KMS-11 (cell line): ENCODE data around the gene RPH3AL.

Source experiments
- H2AFZ ChIP-seq: fragments of 200-600 bp; sonication (generic); 2 replicates; pipeline ENCODE4 v1.6.1; 2016; ENCODE audit warnings: antibody characterized with exemption, mixed run types, low read depth
- H3K27ac ChIP-seq: fragments of 200-600 bp; sonication (generic); 2 replicates; pipeline ENCODE4 v1.6.1; 2016; ENCODE audit warnings: mild to moderate bottlenecking, mixed run types
- H3K27me3 ChIP-seq: fragments of 200-600 bp; sonication (generic); 2 replicates; pipeline ENCODE4 v1.6.1; 2017; ENCODE audit warnings: mild to moderate bottlenecking, low read depth, mixed run types, moderate library complexity; ENCODE audit not compliant: insufficient read depth
- H3K36me3 ChIP-seq: fragments of 200-600 bp; sonication (generic); 2 replicates; pipeline ENCODE4 v1.6.1; 2017; ENCODE audit warnings: mild to moderate bottlenecking, mixed run types; ENCODE audit not compliant: insufficient read depth
- H3K4me1 ChIP-seq: fragments of 200-600 bp; sonication (generic); 2 replicates; pipeline ENCODE4 v1.6.1; 2016; ENCODE audit warnings: mild to moderate bottlenecking, low read depth, mixed run types; ENCODE audit not compliant: poor library complexity, severe bottlenecking
- H3K4me2 ChIP-seq: fragments of 200-600 bp; sonication (generic); 2 replicates; pipeline ENCODE4 v1.7.0; 2016; ENCODE audit warnings: mild to moderate bottlenecking, mixed run types
- H3K4me3 ChIP-seq: fragments of 200-600 bp; sonication (generic); IDR thresholded peaks from 2 replicates; pipeline ENCODE4 v1.6.1; 2017; ENCODE audit warnings: low read depth, low read length, mixed read lengths; ENCODE audit not compliant: insufficient read depth
- H3K79me2 ChIP-seq: fragments of 200-600 bp; sonication (generic); 2 replicates; pipeline ENCODE4 v1.6.1; 2016; ENCODE audit warnings: low read depth, mixed run types; ENCODE audit not compliant: insufficient read depth
- H3K9ac ChIP-seq: fragments of 200-600 bp; sonication (generic); 2 replicates; pipeline ENCODE4 v1.6.1; 2016; ENCODE audit warnings: mild to moderate bottlenecking, mixed run types
- H4K20me1 ChIP-seq: fragments of 200-600 bp; sonication (generic); 2 replicates; pipeline ENCODE4 v1.6.1; 2016; ENCODE audit warnings: mild to moderate bottlenecking, mixed run types; ENCODE audit not compliant: insufficient read depth
- TF ChIP-seq, protein P1 (sequence below): fragments of 200-600 bp; sonication (generic); conservative IDR thresholded peaks from 2 replicates; pipeline ENCODE4 v1.6.1; 2017; ENCODE audit warnings: low read depth, mild to moderate bottlenecking, antibody characterized with exemption, low read length, moderate library complexity, mixed read lengths

Gene RPH3AL

DNA sequence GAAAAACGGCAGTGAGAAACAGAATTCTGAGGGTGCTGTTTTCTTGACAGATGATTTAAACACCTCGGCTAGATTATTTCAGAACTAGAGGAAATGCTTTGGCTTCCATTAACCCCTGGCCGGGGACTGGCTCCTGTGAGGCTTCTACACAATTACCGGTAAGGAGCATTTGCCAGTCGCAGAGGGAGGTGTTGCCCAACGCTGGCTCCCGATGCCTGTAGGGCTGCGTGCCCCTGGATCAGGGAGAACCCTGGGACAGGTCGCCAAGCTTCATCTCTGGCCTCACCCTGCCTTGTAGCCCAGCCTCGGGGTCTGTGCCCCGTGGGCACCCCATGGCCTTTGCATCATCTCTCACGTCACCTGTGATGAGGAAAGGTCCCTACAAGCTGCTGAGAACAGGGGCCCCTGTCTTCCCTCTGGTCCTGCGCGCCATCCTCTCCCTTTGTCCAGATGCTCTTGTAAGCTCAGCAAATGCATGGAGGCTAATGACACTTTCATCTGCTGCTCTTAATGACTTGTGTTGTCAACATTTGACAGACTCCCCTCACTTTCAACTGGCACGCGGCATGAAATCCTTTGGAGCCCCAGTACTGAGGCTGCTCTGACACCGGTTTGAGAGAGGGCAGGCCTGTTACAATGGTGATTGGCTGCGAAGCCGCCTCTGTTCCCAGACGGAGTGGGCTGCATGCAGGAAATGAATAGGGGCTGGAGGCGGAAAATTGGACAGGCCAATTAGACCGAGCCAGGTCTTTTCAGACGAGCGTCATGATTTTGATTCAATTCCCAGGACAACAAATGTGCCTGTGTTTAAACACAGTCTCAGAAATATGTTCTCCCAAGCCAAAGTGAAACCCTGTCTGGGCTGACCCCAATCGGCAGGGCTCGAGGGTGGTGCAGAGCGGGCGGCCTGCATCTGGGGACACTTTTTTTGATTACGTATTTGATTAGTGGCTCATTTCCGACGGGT is 85.6 kb downstream of the RPH3AL start:
- Histone ChIP-seq H3K4me1 (no peaks in the 10 kb centered on the region), H3K79me2 (no peaks in the 10 kb centered on the region), H3K4me2 (no peak overlapping the region), H3K27me3 (no peaks in the 10 kb centered on the region), H3K4me3 (no peak overlapping the region), H3K9ac (no peak overlapping the region), H2AFZ (no peak overlapping the region), H3K36me3 (no peaks in the 10 kb centered on the region), H3K27ac (no peak overlapping the region), H4K20me1 (no peaks in the 10 kb centered on the region)
- TF ChIP-seq, protein P1, sequence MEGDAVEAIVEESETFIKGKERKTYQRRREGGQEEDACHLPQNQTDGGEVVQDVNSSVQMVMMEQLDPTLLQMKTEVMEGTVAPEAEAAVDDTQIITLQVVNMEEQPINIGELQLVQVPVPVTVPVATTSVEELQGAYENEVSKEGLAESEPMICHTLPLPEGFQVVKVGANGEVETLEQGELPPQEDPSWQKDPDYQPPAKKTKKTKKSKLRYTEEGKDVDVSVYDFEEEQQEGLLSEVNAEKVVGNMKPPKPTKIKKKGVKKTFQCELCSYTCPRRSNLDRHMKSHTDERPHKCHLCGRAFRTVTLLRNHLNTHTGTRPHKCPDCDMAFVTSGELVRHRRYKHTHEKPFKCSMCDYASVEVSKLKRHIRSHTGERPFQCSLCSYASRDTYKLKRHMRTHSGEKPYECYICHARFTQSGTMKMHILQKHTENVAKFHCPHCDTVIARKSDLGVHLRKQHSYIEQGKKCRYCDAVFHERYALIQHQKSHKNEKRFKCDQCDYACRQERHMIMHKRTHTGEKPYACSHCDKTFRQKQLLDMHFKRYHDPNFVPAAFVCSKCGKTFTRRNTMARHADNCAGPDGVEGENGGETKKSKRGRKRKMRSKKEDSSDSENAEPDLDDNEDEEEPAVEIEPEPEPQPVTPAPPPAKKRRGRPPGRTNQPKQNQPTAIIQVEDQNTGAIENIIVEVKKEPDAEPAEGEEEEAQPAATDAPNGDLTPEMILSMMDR: no peak

DNA sequence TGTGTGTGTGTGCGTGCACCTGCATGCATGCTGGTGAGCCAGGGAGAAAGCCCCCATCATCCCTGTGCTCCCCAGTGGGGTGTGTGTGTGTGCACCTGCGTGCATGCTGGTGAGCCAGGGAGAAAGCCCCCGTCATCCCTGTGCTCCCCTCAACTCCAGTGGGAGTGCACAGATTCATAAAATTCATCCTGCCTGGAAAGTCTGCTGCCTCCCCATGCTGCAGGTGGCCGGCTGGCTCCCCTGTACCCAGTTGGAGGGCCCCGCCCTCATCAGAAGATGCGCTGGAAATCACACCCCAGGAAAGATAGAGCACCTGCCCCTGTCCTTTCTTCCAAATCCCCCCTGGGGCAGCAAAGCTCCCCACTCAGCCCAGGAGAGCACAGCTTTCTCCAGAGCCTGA is 86.4 kb downstream of the RPH3AL start:
- Histone ChIP-seq H3K9ac (no peak overlapping the region), H3K79me2 (no peaks in the 10 kb centered on the region), H3K27ac (no peak overlapping the region), H4K20me1 (no peaks in the 10 kb centered on the region), H3K4me2 (no peak overlapping the region), H3K4me3 (no peak overlapping the region), H3K4me1 (no peaks in the 10 kb centered on the region), H3K27me3 (no peaks in the 10 kb centered on the region), H2AFZ (no peak overlapping the region), H3K36me3 (no peaks in the 10 kb centered on the region)
- TF ChIP-seq, protein P1: no peak

DNA sequence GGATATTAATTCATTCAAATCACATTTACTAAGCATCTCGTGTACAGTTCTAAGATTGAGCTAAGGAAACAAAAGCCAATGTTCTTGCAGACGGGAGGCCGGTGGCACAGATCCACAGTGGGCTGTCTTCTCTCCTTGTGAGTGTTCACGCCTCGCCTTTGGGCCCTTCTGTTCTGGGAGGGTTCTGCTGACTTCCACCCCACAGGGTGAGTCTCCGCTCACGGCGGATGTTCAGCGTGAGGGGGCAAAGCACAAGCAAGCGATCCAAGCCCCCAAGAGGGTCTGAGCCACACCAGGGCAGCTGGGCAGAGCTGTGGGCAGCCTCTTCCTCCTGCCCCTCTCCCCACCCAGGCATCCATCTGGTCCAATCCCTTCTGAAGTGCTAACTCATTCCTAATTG is 86.9 kb downstream of the RPH3AL start:
- Histone ChIP-seq H3K4me3 (no peak overlapping the region), H3K4me1 (no peaks in the 10 kb centered on the region), H4K20me1 (no peaks in the 10 kb centered on the region), H3K79me2 (no peaks in the 10 kb centered on the region), H3K4me2 (no peak overlapping the region), H3K27me3 (no peaks in the 10 kb centered on the region), H3K27ac (no peak overlapping the region), H3K36me3 (no peaks in the 10 kb centered on the region), H2AFZ (no peak overlapping the region), H3K9ac (no peak overlapping the region)
- TF ChIP-seq, protein P1: no peak

DNA sequence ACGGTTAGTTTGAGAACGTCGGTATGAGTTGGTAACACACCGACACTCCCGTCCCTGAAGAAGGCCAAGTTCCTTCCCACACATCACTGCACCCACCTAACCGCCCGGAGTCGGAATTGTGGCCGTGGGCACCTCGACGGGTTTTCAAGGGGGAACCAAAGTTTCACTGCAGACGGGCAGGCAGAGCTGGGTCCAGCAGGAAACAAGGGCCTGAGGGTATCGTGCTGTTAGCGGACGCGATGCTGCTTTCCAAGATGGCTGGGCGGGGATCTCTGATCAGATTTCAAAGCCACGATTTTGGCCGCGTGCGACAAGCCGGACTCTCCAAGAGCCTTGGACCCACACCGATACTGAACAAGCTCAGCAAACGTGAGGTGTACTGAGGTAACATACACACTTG is 88.8 kb downstream of the RPH3AL start:
- H3K9ac ChIP-seq: no peak overlapping the region
- no peaks in the 10 kb centered on the region for H3K4me1 ChIP-seq
- no peak overlapping the region for H3K4me3 ChIP-seq
- H3K27ac ChIP-seq: no peak overlapping the region
- H3K27me3 ChIP-seq: no peaks in the 10 kb centered on the region
- TF ChIP-seq, protein P1: no peak
- H2AFZ ChIP-seq: no peak overlapping the region
- no peak overlapping the region for H3K4me2 ChIP-seq
- no peaks in the 10 kb centered on the region for H3K36me3 ChIP-seq
- H4K20me1 ChIP-seq: no peaks in the 10 kb centered on the region
- no peaks in the 10 kb centered on the region for H3K79me2 ChIP-seq
